NCI-H1092 (cell line): ENCODE results near the gene RAPGEF4.

Experiments used
- DNase-seq: peaks from one replicate; lab custom pipeline; 2025; lab: John Stamatoyannopoulos, UW

RAPGEF4 gene

GRCh38 chr2:172826522-172826921 lies 90.9 kb downstream of the RAPGEF4 start:
- DNase-seq, result no peak

GRCh38 chr2:172829229-172829628 lies 93.6 kb downstream of the RAPGEF4 start:
- DNase-seq, result no peak

GRCh38 chr2:172830482-172830881 lies 94.8 kb downstream of the RAPGEF4 start:
- DNase-seq, result no peak

- DNase-seq, result no peak
Measured at GRCh38 chr2:172833898-172834297, 98.3 kb downstream of the RAPGEF4 start.

- DNase-seq, result no peak
Measured at GRCh38 chr2:172834881-172835280, 99.2 kb downstream of the RAPGEF4 start.

GRCh38 chr2:172836347-172836821 lies 100.7 kb downstream of the RAPGEF4 start:
- DNase-seq, result no peak

- no peak for DNase-seq
Measured at GRCh38 chr2:172836827-172837226, 101.2 kb downstream of the RAPGEF4 start.

GRCh38 chr2:172839446-172839845 lies 103.8 kb downstream of the RAPGEF4 start:
- no peak for DNase-seq

GRCh38 chr2:172842511-172843265 lies 107.0 kb downstream of the RAPGEF4 start:
- no peak for DNase-seq

GRCh38 chr2:172843266-172843582 lies 107.6 kb downstream of the RAPGEF4 start:
- no peak for DNase-seq

- no peak for DNase-seq
Measured at GRCh38 chr2:172843902-172844715, 108.5 kb downstream of the RAPGEF4 start.

GRCh38 chr2:172845028-172845630 lies 109.5 kb downstream of the RAPGEF4 start:
- DNase-seq, result no peak

GRCh38 chr2:172846551-172846950 lies 110.9 kb downstream of the RAPGEF4 start:
- DNase-seq, result no peak

- no peak for DNase-seq
Measured at GRCh38 chr2:172847188-172847587, 111.5 kb downstream of the RAPGEF4 start.

GRCh38 chr2:172848519-172848918 lies 112.9 kb downstream of the RAPGEF4 start:
- DNase-seq, result no peak

GRCh38 chr2:172849519-172850217 lies 114.0 kb downstream of the RAPGEF4 start:
- DNase-seq, result no peak

- DNase-seq, result no peak
Measured at GRCh38 chr2:172855588-172855987, 119.9 kb downstream of the RAPGEF4 start.

- DNase-seq, result no peak
Measured at GRCh38 chr2:172856606-172857005, 121.0 kb downstream of the RAPGEF4 start.

- DNase-seq, result no peak
Measured at GRCh38 chr2:172858473-172858745, 122.8 kb downstream of the RAPGEF4 start.

- DNase-seq, result no peak
Measured at GRCh38 chr2:172859581-172860335, 124.1 kb downstream of the RAPGEF4 start.

GRCh38 chr2:172860336-172860707 lies 124.7 kb downstream of the RAPGEF4 start:
- DNase-seq, result no peak

- DNase-seq, result no peak
Measured at GRCh38 chr2:172861098-172861497, 125.5 kb downstream of the RAPGEF4 start.
